Kidney capillary endothelial cell (primary cell): ENCODE data around the gene KIAA1549.
"Not testable (repeated sequence)": the region's sequence is repeated elsewhere in the genome, so short reads cannot be mapped to it uniquely, and the experiment has no call there.

Experiments
- DNase-seq: peaks from one replicate; pipeline ENCODE4 v3.0.0-alpha.2; 2018; ENCODE audit warnings: low spot score

Gene KIAA1549

DNA sequence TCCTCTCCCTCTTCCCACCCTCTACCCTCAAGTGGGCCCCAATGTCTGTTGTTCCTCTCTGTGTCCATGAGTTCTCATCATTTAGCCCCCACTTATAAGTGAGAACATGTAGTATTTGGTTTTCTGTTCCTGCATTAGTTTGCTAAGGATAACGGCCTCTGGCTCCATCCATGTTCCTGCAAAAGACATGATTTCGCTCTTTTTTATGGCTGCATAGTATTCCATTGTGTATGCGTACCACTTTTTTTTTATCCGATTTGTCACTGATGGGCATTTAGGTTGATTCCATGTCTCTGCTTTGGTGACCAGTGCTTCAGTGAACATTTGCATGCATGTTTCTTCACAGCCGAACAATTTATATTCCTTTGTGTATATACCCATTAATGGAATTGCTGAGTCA is 131.5 kb downstream of the KIAA1549 start:
- no peak for DNase-seq

GRCh38 chr7:138848056-138848980 is 132.9 kb downstream of the KIAA1549 start:
- no peak for DNase-seq

GRCh38 chr7:138845711-138846110 is 135.5 kb downstream of the KIAA1549 start:
- no peak for DNase-seq

GRCh38 chr7:138843632-138844580 is 137.3 kb downstream of the KIAA1549 start:
- DNase-seq = no peak

DNA sequence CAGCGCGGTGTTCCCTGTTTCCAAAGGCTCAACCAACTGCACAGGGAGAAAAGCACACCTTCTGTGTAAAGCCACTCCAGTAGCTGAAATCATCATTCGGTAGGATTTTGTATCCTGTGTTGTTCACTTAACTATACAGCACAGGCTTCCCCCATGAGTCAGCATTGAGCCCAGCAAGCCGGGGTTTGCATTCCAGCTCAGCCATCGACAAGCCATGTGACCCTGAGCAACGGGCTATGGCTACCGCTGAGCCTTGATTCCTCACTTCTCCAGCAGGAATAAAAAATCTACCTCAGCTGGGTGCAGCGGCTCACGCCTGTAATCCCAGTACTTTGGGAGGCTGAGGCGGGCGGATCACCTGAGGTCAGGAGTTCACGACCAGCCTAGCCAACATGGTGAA is 139.1 kb downstream of the KIAA1549 start:
- no peak for DNase-seq

- no peak for DNase-seq
Observed at GRCh38 chr7:138838166-138838565, 143.0 kb downstream of the KIAA1549 start.

DNA sequence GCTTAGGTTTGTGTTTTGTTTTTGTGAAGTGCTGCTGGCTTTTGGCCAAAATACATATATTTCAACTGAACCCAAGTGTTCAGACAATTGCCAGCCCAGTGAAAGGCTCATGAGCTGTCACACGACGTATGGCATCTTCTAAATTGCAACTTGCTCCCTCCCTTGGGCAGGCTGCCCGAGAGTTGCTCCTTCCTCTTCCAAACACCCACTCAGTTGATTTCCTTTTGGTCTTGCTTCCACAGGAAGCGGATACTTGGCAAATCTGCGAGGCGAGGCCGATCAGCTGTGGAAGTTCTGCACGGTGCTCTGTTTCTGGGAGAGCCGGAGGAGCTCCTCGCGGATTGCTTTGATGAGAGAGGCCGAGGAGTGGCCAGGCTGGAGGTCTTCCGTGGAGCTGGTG is 143.6 kb downstream of the KIAA1549 start:
- peak; percentile 22 for DNase-seq

DNA sequence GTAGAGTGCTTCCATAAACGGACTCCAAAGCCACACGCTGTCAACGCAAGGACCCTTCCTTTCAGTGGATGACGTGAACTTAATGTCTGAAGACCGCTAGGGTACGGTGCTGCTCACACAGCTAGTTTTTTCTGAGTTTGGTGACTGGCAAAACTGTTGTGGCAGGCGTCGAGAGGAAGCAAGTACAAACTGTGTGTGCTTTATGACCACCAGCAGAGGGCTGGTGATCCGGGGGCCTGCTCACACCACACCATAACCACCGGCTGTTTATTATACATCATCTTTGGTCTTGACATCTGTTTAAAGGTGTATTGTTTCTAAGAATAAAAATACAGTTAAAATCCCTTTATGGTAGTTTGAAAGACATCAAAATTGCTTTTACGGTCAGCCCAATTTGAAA is 146.1 kb downstream of the KIAA1549 start:
- no peak for DNase-seq

GRCh38 chr7:138834583-138834982 is 146.6 kb downstream of the KIAA1549 start:
- no peak for DNase-seq

DNA sequence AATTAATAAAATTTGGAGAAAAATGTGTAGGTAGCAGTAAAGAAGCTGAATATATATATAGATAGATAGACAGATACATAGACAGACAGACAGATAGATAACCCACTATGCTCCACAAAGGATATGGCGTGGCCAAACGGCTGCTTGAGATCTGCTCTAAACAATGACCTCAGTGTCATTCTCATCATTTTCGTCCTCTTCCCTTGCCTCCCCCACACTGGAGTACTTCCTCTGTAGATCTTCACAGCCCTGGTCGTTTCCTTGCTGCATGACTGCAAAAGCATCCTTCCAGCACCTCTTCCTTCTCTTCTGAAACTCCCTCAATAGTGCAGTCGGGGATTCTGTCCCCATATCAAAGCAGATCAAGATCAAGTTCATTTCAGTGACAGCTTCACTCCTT is 147.6 kb downstream of the KIAA1549 start:
- no peak for DNase-seq

GRCh38 chr7:138832966-138833365 is 148.2 kb downstream of the KIAA1549 start:
- DNase-seq = no peak

DNA sequence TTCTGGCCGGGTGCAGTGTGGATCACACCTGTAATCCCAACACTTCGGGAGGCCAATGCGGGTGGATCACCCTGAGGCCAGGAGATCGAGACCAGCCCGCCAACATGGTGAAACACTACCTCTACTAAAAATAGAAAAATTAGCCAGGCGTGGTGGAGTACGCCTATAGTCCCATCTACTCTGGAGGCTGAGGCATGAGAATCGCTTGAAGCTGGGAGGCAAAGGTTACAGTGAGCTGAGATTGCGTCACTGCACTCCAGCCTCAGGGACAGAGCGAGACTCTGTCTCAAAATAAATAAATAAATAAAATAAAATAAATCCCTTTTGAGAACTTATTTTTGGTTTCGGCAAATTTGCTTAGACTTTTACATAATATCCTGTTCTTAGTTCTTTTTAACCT is 151.9 kb downstream of the KIAA1549 start:
- DNase-seq = no peak

DNA sequence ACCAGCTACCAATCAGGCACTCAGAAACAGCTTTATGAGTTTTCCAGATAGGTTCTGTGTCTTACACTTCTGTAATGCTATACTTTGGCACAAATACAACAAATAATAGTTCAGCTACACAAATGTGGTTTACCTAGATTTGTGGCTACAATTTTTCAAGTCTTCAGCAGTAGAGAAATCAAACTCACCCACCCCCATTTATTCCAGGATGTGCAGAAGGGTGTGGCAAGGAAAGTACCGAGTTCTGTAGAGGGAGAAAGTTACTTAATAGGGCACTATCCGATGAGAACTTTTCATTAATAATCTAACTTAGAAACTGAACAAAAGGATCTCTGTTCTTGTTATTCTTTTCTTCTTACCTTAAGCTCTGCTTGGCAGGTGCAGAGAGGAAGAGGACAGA is 152.9 kb downstream of the KIAA1549 start:
- no peak for DNase-seq

GRCh38 chr7:138825049-138825721 is 156.0 kb downstream of the KIAA1549 start:
- no peak for DNase-seq

GRCh38 chr7:138822867-138823535 is 158.2 kb downstream of the KIAA1549 start:
- DNase-seq = no peak

- DNase-seq = no peak
Observed at GRCh38 chr7:138821912-138822311, 159.3 kb downstream of the KIAA1549 start.

GRCh38 chr7:138819625-138820024 is 161.6 kb downstream of the KIAA1549 start:
- no peak for DNase-seq

DNA sequence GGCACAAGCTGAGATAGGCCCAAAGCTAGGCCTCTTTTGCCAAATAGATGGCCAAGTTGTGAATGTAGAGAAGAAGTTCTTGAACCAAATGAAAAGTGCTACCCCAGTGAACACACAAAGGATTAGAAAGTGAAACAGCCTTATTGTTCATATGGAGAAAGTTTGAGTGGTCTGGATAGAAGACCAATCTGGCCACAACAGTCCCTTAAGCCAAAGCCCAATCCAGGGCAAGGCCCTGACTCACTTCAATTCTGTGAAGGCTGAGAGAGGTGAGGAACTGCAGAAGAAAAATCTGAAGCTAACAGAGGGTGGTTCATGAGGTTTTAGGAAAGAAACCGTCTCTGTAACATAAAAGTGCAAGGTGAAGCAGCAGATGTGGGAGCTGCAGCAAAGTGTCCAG is 164.5 kb downstream of the KIAA1549 start:
- DNase-seq = no peak

GRCh38 chr7:138814816-138815332 is 166.3 kb downstream of the KIAA1549 start:
- no peak for DNase-seq

GRCh38 chr7:138813945-138814344 is 167.2 kb downstream of the KIAA1549 start:
- no peak for DNase-seq

DNA sequence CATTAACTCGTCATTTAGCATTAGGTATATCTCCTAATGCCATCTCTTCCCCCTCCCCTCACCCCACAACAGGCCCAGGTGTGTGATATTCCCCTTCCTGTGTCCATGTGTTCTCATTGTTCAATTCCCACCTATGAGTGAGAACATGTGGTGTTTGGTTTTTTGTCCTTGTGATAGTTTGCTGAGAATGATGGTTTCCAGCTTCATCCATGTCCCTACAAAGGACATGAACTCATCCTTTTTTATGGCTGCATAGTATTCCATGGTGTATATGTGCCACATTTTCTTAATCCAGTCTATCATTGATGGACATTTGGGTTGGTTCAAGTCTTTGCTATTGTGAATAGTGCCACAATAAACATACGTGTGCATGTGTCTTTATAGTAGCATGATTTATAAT is 169.9 kb downstream of the KIAA1549 start:
- DNase-seq = not testable (repeated sequence)
